Measurements from ENCODE around the gene AGAP5. TPM values are rescaled to one million over a fixed set of nuclear protein-coding genes. Genes with fewer than 3 reads are reported as not detected.

AGAP5 gene
- total RNA-seq, 1 experiment from 2014 or later, result 13.4 TPM

DNA sequence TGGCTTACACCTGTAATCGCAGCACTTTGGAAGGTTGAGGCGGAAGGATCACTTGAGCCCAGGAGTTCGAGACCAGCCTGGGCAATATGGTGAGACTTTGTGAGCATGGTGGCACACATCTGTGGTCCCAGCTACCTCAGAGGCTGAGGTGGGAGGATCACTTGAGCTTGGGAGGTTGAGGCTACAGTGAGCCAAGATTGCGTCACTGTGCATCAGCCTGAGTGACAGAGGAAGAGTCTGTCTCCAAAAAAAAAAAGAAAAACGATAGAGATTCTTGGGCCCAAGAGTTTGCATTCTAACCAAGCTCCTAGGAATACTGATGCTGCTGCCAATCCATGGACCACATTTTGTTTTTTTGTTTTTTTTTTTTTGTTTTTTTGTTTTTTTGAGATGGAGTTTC is 68.7 kb downstream of the AGAP5 start:
- no peak overlapping the region for H3K27ac Mint-ChIP-seq (ENCODE audit: unreplicated experiment)
- CTCF ChIA-PET, result no interaction called here
- no peaks in the 10 kb centered on the region for H3K9me3 Mint-ChIP-seq (ENCODE audit: low read depth, unreplicated experiment)
- H3K36me3 Mint-ChIP-seq (ENCODE audit: insufficient read depth, unreplicated experiment), result peaks cover 19% of the 10 kb centered on the region
- DNase-seq, result no peak
- no peak overlapping the region for H3K4me3 Mint-ChIP-seq (ENCODE audit: low read depth, unreplicated experiment)
- BruUV-seq (replicated peaks), result no TSS peak
- intact Hi-C loops (cut with micrococcal nuclease; ENCODE audit: unreplicated experiment), result loop anchor here (5.0 kb wide), 1 partner anchor 37 kb away; the partner anchor contains the start of gene USP54
- peaks cover 4% of the 10 kb centered on the region for H3K27me3 Mint-ChIP-seq (ENCODE audit: unreplicated experiment)
- TF ChIP-seq, protein P1, sequence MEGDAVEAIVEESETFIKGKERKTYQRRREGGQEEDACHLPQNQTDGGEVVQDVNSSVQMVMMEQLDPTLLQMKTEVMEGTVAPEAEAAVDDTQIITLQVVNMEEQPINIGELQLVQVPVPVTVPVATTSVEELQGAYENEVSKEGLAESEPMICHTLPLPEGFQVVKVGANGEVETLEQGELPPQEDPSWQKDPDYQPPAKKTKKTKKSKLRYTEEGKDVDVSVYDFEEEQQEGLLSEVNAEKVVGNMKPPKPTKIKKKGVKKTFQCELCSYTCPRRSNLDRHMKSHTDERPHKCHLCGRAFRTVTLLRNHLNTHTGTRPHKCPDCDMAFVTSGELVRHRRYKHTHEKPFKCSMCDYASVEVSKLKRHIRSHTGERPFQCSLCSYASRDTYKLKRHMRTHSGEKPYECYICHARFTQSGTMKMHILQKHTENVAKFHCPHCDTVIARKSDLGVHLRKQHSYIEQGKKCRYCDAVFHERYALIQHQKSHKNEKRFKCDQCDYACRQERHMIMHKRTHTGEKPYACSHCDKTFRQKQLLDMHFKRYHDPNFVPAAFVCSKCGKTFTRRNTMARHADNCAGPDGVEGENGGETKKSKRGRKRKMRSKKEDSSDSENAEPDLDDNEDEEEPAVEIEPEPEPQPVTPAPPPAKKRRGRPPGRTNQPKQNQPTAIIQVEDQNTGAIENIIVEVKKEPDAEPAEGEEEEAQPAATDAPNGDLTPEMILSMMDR (IDR thresholded peaks at IDR 0.05; ENCODE audit: unreplicated experiment), result no peak
- H3K4me1 Mint-ChIP-seq (ENCODE audit: low read depth, unreplicated experiment), result no peaks in the 10 kb centered on the region

DNA sequence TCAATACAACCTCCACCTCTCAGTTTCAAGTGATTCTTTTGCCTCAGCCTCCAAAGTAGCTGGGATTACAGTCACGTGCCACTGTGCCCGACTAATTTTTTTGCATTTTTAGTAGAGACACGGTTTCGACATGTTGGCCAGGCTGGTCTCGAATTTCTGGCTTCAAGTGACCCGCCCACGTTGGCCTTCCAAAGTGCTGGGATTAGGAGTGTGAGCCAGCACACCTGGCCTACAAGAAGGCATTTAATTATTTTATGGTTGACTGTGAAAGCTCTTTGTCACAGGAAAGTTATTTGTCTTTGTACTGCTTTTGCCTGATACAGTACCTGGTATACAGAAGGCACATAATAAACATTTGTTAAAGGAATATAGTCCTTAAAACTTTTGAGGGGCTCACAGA is 69.5 kb downstream of the AGAP5 start:
- H3K4me3 Mint-ChIP-seq (ENCODE audit: low read depth, unreplicated experiment), result no peak overlapping the region
- CTCF ChIA-PET, result no interaction called here
- no TSS peak for BruUV-seq (replicated peaks)
- H3K4me1 Mint-ChIP-seq (ENCODE audit: low read depth, unreplicated experiment), result no peaks in the 10 kb centered on the region
- peaks cover 19% of the 10 kb centered on the region for H3K36me3 Mint-ChIP-seq (ENCODE audit: insufficient read depth, unreplicated experiment)
- H3K27ac Mint-ChIP-seq (ENCODE audit: unreplicated experiment), result no peak overlapping the region
- no peaks in the 10 kb centered on the region for H3K27me3 Mint-ChIP-seq (ENCODE audit: unreplicated experiment)
- TF ChIP-seq, protein P1 (IDR thresholded peaks at IDR 0.05; ENCODE audit: unreplicated experiment), result no peak
- intact Hi-C loops (cut with micrococcal nuclease; ENCODE audit: unreplicated experiment), result loop anchor here (5.0 kb wide), 1 partner anchor 36 kb away; the partner anchor contains the start of gene USP54
- no peaks in the 10 kb centered on the region for H3K9me3 Mint-ChIP-seq (ENCODE audit: low read depth, unreplicated experiment)
- DNase-seq, result no peak

DNA sequence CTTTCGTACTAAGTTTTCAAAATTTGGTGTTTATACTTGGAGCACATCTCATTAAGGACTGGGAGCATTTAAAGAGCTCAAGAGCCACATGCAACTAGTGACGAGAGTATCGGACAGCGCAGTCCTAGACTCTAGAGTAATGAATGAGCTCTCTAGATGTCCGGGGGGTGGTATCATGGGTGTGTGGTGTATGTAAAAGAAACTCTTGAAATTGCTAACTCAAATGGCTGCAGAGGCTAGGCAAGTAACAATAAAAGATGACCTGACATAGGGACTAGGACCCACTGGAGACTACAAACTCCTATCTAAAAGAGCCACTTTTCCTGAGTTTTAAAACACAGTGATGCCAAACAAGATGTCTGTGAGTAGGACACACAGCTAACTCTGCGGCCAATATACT is 70.6 kb downstream of the AGAP5 start:
- Mint-ChIP-seq H3K27ac (ENCODE audit: unreplicated experiment) (no peak overlapping the region), H3K4me3 (ENCODE audit: low read depth, unreplicated experiment) (peak overlapping the region; percentile 86), H3K27me3 (ENCODE audit: unreplicated experiment) (no peaks in the 10 kb centered on the region), H3K9me3 (ENCODE audit: low read depth, unreplicated experiment) (no peaks in the 10 kb centered on the region), H3K4me1 (ENCODE audit: low read depth, unreplicated experiment) (no peaks in the 10 kb centered on the region), H3K36me3 (ENCODE audit: insufficient read depth, unreplicated experiment) (peaks cover 19% of the 10 kb centered on the region)
- CTCF ChIA-PET, result interaction anchor here (0.9 kb wide), 1 partner anchor 13 kb away, joined by 4 read pairs; no protein-coding TSS in a partner anchor
- no TSS peak for BruUV-seq (replicated peaks)
- intact Hi-C loops (cut with micrococcal nuclease; ENCODE audit: unreplicated experiment), result loop anchor here (5.0 kb wide), 1 partner anchor 35 kb away; the partner anchor contains the start of gene USP54
- DNase-seq, result no peak
- TF ChIP-seq, protein P1 (IDR thresholded peaks at IDR 0.05; ENCODE audit: unreplicated experiment), result no peak

DNA sequence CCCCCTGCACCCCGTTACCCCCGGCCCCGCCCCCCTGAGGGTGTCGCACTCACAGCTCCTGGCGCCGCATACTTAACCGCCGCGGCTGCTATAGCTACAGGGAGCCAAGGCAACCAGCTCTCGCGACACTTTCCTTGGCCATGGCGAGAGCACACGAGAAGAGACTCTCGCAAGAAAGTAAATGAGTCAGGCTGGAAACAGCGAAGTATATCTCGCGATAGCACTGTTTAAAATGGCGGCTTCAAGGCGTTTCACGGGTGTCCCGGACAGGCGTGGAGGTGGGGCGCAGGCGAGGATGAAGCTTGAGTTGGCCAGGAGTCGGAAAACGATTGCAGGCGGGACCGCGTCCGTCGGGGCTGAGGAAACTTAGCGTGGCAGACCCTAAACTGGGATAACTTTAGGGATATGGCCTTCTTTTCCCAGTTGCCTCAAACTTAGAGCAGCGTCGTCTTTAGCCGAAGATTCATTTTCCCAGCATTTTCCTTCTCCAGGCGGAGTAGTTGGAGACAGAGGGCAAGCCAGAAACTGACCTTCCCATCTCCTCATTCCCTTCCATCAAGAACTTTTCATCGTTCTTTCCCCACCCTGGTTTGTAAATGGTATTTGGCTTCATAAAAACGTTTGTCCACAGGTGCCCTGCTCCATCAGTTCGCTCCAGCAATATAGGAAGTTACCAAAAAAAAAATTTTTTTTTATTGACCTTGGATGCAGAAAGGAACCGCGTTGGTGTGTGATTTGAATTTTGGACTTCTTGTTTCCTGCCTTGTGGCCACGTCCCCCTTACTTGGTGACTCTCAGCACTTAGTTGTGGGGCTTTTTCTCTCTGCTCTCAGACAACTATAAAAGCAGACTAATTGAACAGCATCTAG is 71.8 kb downstream of the AGAP5 start:
- Mint-ChIP-seq H3K9me3 (ENCODE audit: low read depth, unreplicated experiment) (no peaks in the 10 kb centered on the region), H3K4me1 (ENCODE audit: low read depth, unreplicated experiment) (no peaks in the 10 kb centered on the region), H3K27me3 (ENCODE audit: unreplicated experiment) (no peaks in the 10 kb centered on the region), H3K36me3 (ENCODE audit: insufficient read depth, unreplicated experiment) (peaks cover 19% of the 10 kb centered on the region), H3K27ac (ENCODE audit: unreplicated experiment) (peak overlapping the region; percentile 100), H3K4me3 (ENCODE audit: low read depth, unreplicated experiment) (peak overlapping the region; percentile 86)
- intact Hi-C loops (cut with micrococcal nuclease; ENCODE audit: unreplicated experiment), result loop anchor here (5.0 kb wide), 1 partner anchor 34 kb away; the partner anchor contains the start of gene USP54
- TF ChIP-seq, protein P1 (IDR thresholded peaks at IDR 0.05; ENCODE audit: unreplicated experiment), result no peak
- DNase-seq, result peak; percentile 94
- TSS peak; percentile 89 for BruUV-seq (replicated peaks)
- CTCF ChIA-PET, result interaction anchor here (0.6 to 2.2 kb wide), 10 partner anchors 15 to 524 kb away, joined by 3 to 9 read pairs (median 3); partner anchors contain the start of gene USP54
